ENCODE data around the gene TLE5.
A peak's percentile ranks its signal among the peaks of the same experiment; 100 is the strongest.
"Not testable (repeated sequence)": the region's sequence is repeated elsewhere in the genome, so short reads cannot be mapped to it uniquely, and the experiment has no call there.

The TLE5 gene

GRCh38 chr19:3041761-3042620 lies 20.3 kb downstream of the TLE5 start:
- DNase-seq: no peak

- no peak for DNase-seq
These were observed 21.0 kb downstream of the TLE5 start for GRCh38 chr19:3041327-3041726.

GRCh38 chr19:3039641-3040077 lies 22.6 kb downstream of the TLE5 start:
- no peak for DNase-seq

GRCh38 chr19:3039125-3039524 lies 23.2 kb downstream of the TLE5 start:
- no peak for DNase-seq

GRCh38 chr19:3038214-3038613 lies 24.1 kb downstream of the TLE5 start:
- DNase-seq: no peak

GRCh38 chr19:3036977-3037544 lies 25.2 kb downstream of the TLE5 start:
- not testable (repeated sequence) for DNase-seq

GRCh38 chr19:3036119-3036976 lies 25.9 kb downstream of the TLE5 start:
- peak; percentile 87 for DNase-seq

GRCh38 chr19:3035542-3036118 lies 26.7 kb downstream of the TLE5 start:
- peak; percentile 98 for DNase-seq

GRCh38 chr19:3034656-3035541 lies 27.4 kb downstream of the TLE5 start:
- DNase-seq: no peak

GRCh38 chr19:3034406-3034655 lies 28.0 kb downstream of the TLE5 start:
- no peak for DNase-seq

- DNase-seq: no peak
These were observed 28.5 kb downstream of the TLE5 start for GRCh38 chr19:3033595-3034405.

- DNase-seq: no peak
These were observed 30.8 kb downstream of the TLE5 start for GRCh38 chr19:3031607-3031867.

GRCh38 chr19:3029065-3029923 lies 33.0 kb downstream of the TLE5 start, which contains the start of gene TLE2:
Gene TLE2, minus strand, starts transcription at chr19:3029280. Its CDS starts 376 bp downstream, at chr19:3028904.
- DNase-seq: no peak

GRCh38 chr19:3028305-3029064 lies 33.8 kb downstream of the TLE5 start:
- no peak for DNase-seq

GRCh38 chr19:3027981-3028304 lies 34.4 kb downstream of the TLE5 start:
- DNase-seq: no peak

- no peak for DNase-seq
These were observed 35.0 kb downstream of the TLE5 start for GRCh38 chr19:3027292-3027691.

GRCh38 chr19:3026768-3027167 lies 35.5 kb downstream of the TLE5 start:
- no peak for DNase-seq

GRCh38 chr19:3025549-3025886 lies 36.8 kb downstream of the TLE5 start:
- DNase-seq: no peak

GRCh38 chr19:3024870-3025548 lies 37.3 kb downstream of the TLE5 start:
- no peak for DNase-seq

GRCh38 chr19:3024509-3024869 lies 37.8 kb downstream of the TLE5 start:
- no peak for DNase-seq

All from NCI-H774 (cell line).